ENCODE data around the gene FUS.

Gene FUS

GRCh38 chr16:31134625-31135534 lies 45.1 kb upstream of the FUS start:
- no peak for TF ChIP-seq ZNF8 (CRISPR knock-in tag; IDR thresholded peaks at IDR 0.05)
- TF ChIP-seq, protein P1, sequence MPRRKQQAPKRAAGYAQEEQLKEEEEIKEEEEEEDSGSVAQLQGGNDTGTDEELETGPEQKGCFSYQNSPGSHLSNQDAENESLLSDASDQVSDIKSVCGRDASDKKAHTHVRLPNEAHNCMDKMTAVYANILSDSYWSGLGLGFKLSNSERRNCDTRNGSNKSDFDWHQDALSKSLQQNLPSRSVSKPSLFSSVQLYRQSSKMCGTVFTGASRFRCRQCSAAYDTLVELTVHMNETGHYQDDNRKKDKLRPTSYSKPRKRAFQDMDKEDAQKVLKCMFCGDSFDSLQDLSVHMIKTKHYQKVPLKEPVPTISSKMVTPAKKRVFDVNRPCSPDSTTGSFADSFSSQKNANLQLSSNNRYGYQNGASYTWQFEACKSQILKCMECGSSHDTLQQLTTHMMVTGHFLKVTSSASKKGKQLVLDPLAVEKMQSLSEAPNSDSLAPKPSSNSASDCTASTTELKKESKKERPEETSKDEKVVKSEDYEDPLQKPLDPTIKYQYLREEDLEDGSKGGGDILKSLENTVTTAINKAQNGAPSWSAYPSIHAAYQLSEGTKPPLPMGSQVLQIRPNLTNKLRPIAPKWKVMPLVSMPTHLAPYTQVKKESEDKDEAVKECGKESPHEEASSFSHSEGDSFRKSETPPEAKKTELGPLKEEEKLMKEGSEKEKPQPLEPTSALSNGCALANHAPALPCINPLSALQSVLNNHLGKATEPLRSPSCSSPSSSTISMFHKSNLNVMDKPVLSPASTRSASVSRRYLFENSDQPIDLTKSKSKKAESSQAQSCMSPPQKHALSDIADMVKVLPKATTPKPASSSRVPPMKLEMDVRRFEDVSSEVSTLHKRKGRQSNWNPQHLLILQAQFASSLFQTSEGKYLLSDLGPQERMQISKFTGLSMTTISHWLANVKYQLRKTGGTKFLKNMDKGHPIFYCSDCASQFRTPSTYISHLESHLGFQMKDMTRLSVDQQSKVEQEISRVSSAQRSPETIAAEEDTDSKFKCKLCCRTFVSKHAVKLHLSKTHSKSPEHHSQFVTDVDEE (CRISPR knock-in tag; IDR thresholded peaks at IDR 0.05) = no peak
- no peak for TF ChIP-seq BACH2 (CRISPR knock-in tag; IDR thresholded peaks at IDR 0.05; ENCODE audit: borderline replicate concordance)
- no peak for TF ChIP-seq RARB (CRISPR knock-in tag; IDR thresholded peaks at IDR 0.05)
- no peak for TF ChIP-seq TCF4 (CRISPR knock-in tag; IDR thresholded peaks at IDR 0.05; ENCODE audit: borderline replicate concordance)
- no peak for TF ChIP-seq ZFP3 (CRISPR knock-in tag; IDR thresholded peaks at IDR 0.05)
- TF ChIP-seq ZNF70 (CRISPR knock-in tag; IDR thresholded peaks at IDR 0.05) = no peak
- TF ChIP-seq CSDC2 (CRISPR knock-in tag; IDR thresholded peaks at IDR 0.05) = no peak
- TF ChIP-seq OSR1 (CRISPR knock-in tag; IDR thresholded peaks at IDR 0.05) = no peak
- no peak for TF ChIP-seq CSRNP3 (CRISPR knock-in tag; IDR thresholded peaks at IDR 0.05)
- TF ChIP-seq GLIS3 (CRISPR knock-in tag; IDR thresholded peaks at IDR 0.05) = no peak
- TF ChIP-seq SNAI2 (CRISPR knock-in tag; IDR thresholded peaks at IDR 0.05) = no peak
- no peak for TF ChIP-seq ZFP30 (CRISPR knock-in tag; IDR thresholded peaks at IDR 0.05)
- TF ChIP-seq TOX (CRISPR knock-in tag; IDR thresholded peaks at IDR 0.05; ENCODE audit: borderline replicate concordance) = no peak
- TF ChIP-seq PPARA (CRISPR knock-in tag; IDR thresholded peaks at IDR 0.05; ENCODE audit: borderline replicate concordance) = no peak
- TF ChIP-seq, protein P2, sequence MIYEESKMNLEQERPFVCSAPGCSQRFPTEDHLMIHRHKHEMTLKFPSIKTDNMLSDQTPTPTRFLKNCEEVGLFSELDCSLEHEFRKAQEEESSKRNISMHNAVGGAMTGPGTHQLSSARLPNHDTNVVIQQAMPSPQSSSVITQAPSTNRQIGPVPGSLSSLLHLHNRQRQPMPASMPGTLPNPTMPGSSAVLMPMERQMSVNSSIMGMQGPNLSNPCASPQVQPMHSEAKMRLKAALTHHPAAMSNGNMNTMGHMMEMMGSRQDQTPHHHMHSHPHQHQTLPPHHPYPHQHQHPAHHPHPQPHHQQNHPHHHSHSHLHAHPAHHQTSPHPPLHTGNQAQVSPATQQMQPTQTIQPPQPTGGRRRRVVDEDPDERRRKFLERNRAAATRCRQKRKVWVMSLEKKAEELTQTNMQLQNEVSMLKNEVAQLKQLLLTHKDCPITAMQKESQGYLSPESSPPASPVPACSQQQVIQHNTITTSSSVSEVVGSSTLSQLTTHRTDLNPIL (CRISPR knock-in tag; IDR thresholded peaks at IDR 0.05; ENCODE audit: low read depth) = no peak
- no peak for TF ChIP-seq PATZ1 (CRISPR knock-in tag; IDR thresholded peaks at IDR 0.05; ENCODE audit: borderline replicate concordance)
- TF ChIP-seq ZNF565 (CRISPR knock-in tag; conservative IDR thresholded peaks at IDR 0.05; ENCODE audit: low read depth) = no peak
- TF ChIP-seq ARNTL (CRISPR knock-in tag; IDR thresholded peaks at IDR 0.05; ENCODE audit: borderline replicate concordance, low read depth) = no peak
- TF ChIP-seq, protein P3, sequence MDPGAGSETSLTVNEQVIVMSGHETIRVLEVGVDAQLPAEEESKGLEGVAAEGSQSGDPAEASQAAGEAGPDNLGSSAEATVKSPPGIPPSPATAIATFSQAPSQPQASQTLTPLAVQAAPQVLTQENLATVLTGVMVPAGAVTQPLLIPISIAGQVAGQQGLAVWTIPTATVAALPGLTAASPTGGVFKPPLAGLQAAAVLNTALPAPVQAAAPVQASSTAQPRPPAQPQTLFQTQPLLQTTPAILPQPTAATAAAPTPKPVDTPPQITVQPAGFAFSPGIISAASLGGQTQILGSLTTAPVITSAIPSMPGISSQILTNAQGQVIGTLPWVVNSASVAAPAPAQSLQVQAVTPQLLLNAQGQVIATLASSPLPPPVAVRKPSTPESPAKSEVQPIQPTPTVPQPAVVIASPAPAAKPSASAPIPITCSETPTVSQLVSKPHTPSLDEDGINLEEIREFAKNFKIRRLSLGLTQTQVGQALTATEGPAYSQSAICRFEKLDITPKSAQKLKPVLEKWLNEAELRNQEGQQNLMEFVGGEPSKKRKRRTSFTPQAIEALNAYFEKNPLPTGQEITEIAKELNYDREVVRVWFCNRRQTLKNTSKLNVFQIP (CRISPR knock-in tag; IDR thresholded peaks at IDR 0.05; ENCODE audit: borderline replicate concordance, low read depth) = no peak
- no peak for ATAC-seq

DNA sequence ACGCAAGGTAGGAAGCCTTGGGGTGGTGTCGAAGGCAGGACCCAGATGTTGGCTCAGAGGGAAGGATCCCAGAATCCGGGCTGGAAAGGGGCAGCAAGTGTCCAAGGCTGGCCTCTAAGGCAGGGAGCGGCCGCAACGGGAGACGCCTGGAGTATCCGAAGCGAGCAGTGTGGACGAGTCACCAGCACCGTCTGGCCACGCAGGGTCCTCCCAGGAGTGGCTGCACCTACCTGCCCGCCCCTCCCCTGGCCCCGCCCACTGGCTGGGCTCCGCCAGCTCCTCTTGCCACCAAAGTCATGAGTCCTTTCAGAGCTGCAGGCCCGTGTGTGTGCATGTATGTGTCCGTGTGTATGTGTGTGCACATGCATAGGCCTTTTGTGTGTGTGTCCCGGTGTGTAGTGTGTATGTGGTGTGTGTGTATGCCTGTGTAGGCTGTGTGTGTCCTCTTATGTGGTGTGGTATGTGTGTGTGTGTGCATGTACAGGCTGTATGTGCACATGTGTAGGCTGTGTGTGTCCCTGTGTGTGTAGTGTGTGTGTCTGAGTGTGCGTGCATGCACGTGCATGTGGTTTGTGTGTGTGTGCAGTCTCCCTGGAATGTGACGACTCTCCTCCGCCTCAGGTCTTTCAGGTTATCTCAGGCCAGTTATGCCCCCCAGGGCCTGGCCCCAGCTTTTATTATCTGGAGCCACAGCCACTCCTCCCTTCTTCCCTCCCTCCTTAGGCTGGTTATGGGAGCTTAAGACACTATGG lies 44.2 kb upstream of the FUS start, which contains the start of gene PRSS8:
TSS of gene PRSS8 (minus strand) at position 193 of the 752 bp plus-strand sequence. CDS start 229 bp downstream, outside the sequence.
- ATAC-seq = no peak
- no peak for TF ChIP-seq ARNTL (CRISPR knock-in tag; IDR thresholded peaks at IDR 0.05; ENCODE audit: borderline replicate concordance, low read depth)
- TF ChIP-seq CSDC2 (CRISPR knock-in tag; IDR thresholded peaks at IDR 0.05) = no peak
- no peak for TF ChIP-seq RARB (CRISPR knock-in tag; IDR thresholded peaks at IDR 0.05)
- no peak for TF ChIP-seq CSRNP3 (CRISPR knock-in tag; IDR thresholded peaks at IDR 0.05)
- no peak for TF ChIP-seq ZNF70 (CRISPR knock-in tag; IDR thresholded peaks at IDR 0.05)
- no peak for TF ChIP-seq ZC3H10 (CRISPR knock-in tag; IDR thresholded peaks at IDR 0.05)
- TF ChIP-seq ISL1 (CRISPR knock-in tag; IDR thresholded peaks at IDR 0.05) = no peak
- TF ChIP-seq ZFP30 (CRISPR knock-in tag; IDR thresholded peaks at IDR 0.05) = no peak
- TF ChIP-seq OSR1 (CRISPR knock-in tag; IDR thresholded peaks at IDR 0.05) = no peak
- TF ChIP-seq, protein P3 (CRISPR knock-in tag; IDR thresholded peaks at IDR 0.05; ENCODE audit: borderline replicate concordance, low read depth) = no peak
- TF ChIP-seq, protein P2 (CRISPR knock-in tag; IDR thresholded peaks at IDR 0.05; ENCODE audit: low read depth) = no peak
